OCI-LY7 (cell line): ENCODE data around the gene ARRB1.
"Not testable (repeated sequence)": the region's sequence is repeated elsewhere in the genome, so short reads cannot be mapped to it uniquely, and the experiment has no call there.

Experiments
- EZH2phosphoT487 ChIP-seq: fragments of 200-600 bp; sonication (generic); IDR thresholded peaks from 2 replicates; pipeline ENCODE4 v1.6.1; 2018; ENCODE audit warnings: low read depth, borderline replicate concordance, mild to moderate bottlenecking, mixed run types, antibody characterized with exemption, low read length, moderate library complexity, mixed read lengths
- TF ChIP-seq, protein P1 (sequence below): fragments of 200-600 bp; sonication (generic); conservative IDR thresholded peaks from 2 replicates; pipeline ENCODE4 v1.5.1; 2014; ENCODE audit warnings: mild to moderate bottlenecking, antibody characterized with exemption, low read length, moderate library complexity, mixed read lengths

DNA sequence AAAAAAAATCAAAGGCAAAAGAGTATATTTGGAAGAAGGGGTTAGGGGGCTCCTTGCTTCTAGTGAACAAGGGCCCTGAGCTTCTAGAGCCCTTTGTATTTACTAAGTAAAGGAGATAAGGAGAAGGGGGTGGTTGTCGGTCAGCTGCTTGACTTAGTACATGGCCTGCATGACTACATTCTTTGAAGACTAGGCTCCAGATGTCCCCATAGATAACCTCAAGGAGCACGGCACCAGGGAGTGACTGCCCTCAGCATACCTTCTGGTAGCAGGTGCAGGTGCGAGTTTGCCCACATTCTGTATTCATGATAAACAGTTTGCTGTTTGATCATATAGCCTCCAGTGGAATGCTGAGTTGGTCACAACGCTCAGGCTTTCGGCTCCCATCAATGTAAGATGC is 15.4 kb upstream of the ARRB1 start:
- TF ChIP-seq, protein P1, sequence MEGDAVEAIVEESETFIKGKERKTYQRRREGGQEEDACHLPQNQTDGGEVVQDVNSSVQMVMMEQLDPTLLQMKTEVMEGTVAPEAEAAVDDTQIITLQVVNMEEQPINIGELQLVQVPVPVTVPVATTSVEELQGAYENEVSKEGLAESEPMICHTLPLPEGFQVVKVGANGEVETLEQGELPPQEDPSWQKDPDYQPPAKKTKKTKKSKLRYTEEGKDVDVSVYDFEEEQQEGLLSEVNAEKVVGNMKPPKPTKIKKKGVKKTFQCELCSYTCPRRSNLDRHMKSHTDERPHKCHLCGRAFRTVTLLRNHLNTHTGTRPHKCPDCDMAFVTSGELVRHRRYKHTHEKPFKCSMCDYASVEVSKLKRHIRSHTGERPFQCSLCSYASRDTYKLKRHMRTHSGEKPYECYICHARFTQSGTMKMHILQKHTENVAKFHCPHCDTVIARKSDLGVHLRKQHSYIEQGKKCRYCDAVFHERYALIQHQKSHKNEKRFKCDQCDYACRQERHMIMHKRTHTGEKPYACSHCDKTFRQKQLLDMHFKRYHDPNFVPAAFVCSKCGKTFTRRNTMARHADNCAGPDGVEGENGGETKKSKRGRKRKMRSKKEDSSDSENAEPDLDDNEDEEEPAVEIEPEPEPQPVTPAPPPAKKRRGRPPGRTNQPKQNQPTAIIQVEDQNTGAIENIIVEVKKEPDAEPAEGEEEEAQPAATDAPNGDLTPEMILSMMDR, result not testable (repeated sequence)
- TF ChIP-seq EZH2phosphoT487, result not testable (repeated sequence)
